Femur (tissue), 1 donor: ENCODE results near the gene FCHSD2.
A peak's percentile ranks its signal among the peaks of the same experiment; 100 is the strongest.
"Not testable (repeated sequence)": the region's sequence is repeated elsewhere in the genome, so short reads cannot be mapped to it uniquely, and the experiment has no call there.

Experiments used
- DNase-seq: peaks from one replicate; pipeline ENCODE4 v3.0.0-alpha.2; 2017

FCHSD2 gene

DNA sequence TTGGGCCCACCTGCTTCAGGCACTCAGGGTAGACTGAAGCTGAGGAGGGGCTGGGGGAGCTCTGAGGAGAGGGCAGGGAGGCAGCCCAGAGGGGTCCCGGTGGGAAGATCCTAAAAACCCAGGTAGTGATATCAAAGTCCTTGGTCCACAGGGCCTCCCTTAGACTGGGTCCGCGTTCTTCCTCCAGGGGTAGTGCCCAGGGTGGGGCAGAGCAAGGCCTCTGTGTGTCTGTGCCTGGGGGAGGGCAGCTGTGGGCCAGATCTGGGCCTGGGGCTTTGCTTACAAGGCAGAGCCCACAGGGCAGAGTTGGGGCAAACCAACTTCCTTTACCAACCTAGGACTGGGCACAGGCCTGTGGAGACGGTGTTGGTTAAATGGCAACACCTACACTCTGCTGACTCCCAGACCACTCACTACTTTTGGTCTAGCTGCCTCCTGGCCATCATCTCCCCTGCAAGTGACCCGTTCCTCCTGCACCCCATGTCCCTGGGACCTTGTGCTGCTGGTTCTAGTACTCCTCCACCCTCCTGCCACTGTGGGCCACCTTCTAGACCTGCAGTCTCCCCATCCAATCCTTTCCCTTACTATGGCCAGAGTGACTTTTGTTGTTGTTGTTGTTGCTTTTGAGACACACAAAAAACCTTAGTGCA lies 312.1 kb downstream of the FCHSD2 start:
- no peak for DNase-seq

DNA sequence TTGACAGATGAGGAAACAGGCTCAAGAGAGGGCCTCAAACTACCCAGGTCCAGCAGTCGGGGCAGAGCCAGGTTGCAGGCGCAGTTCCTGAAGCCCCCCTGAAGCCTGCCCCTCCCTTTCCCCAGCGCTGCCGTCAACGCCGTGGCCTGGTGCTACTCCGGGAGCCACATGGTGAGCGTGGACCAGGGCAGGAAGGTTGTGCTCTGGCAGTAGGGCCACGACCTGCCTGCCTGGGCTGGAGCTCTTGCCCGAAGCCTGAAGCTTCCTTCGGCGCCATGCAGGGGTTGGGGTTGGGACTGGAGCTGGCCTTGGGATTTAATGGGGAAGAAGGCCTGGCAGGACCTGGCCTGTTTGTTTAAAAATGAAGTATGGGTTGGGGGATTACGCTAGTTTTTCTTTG lies 312.9 kb downstream of the FCHSD2 start:
- no peak for DNase-seq

DNA sequence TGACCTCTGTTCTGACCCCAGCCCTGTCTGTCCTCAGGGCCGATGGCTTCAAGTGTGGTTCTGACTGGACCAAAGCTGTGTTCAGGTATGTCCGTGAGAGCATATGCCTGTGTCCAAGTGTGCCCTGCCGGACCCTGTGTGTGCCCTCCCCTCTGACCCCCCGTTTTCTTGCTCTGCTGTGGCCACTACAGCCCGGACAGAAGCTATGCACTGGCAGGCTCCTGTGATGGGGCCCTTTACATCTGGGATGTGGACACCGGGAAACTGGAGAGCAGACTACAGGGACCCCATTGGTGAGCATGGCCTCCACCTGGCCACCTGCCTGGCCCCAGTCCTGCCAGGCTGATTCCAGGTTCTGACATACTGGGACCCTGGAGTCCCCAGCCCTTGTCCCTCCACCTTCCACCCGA lies 313.4 kb downstream of the FCHSD2 start:
- DNase-seq: no peak

- DNase-seq: no peak
Observed at GRCh38 chr11:72828081-72828567, 314.0 kb downstream of the FCHSD2 start.

GRCh38 chr11:72827656-72828055 lies 314.5 kb downstream of the FCHSD2 start:
- DNase-seq: not testable (repeated sequence)

DNA sequence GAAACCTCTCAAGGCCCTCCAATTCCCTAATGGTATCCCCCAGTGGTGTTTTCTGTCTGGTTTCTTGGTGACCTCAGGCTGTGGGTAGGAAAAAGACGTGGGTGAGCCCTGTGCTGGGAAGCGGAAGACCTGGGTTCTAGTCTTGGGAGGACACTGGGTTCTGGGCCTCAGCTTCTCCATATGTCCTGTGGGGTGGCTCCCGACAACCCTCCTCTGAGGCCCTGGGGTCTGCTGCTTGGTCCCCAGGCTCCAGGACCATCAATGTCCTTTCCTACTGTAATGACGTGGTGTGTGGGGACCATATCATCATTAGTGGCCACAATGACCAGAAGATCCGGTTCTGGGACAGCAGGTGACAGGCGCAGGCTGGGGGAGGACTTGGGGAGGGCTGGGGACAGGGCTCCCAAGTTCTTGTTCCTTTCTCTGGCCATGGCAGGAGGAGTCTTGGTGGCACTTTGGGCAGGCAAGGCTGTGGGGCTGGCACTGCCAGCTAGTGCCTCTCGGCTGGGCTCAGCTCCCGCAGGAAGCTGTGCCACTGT lies 315.1 kb downstream of the FCHSD2 start:
- no peak for DNase-seq

DNA sequence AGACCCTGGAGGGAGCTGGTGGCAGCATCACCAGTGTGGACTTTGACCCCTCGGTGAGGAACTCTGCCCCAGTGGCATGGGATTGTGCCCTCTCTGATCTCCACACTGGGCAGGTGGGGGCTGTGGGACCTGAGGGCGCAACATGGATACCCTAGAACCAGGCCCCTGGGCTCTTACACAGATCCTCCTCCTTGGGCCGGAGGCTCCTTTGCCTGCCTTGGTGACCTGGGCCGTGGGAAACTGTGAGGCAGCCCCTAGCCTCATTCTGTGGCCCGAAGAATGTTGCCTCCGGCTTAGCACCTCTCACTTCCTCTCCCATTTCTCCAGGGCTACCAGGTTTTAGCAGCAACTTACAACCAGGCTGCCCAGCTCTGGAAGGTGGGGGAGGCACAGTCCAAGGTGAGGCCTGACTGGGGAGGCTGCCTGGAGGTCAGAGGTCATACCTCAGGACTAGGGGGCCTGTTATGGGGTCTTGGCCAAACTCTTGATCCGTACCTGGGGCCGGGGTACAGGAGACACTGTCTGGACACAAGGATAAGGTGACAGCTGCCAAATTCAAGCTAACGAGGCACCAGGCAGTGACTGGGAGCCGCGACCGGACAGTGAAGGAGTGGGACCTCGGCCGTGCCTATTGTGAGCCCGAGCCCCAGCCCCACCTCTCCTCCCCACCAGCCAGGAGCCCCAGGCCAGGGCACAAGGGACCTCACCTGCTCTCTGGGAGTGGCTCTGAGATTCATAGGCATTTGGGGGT lies 315.8 kb downstream of the FCHSD2 start:
- DNase-seq: no peak

- DNase-seq: no peak
Observed at GRCh38 chr11:72825661-72826060, 316.5 kb downstream of the FCHSD2 start.

DNA sequence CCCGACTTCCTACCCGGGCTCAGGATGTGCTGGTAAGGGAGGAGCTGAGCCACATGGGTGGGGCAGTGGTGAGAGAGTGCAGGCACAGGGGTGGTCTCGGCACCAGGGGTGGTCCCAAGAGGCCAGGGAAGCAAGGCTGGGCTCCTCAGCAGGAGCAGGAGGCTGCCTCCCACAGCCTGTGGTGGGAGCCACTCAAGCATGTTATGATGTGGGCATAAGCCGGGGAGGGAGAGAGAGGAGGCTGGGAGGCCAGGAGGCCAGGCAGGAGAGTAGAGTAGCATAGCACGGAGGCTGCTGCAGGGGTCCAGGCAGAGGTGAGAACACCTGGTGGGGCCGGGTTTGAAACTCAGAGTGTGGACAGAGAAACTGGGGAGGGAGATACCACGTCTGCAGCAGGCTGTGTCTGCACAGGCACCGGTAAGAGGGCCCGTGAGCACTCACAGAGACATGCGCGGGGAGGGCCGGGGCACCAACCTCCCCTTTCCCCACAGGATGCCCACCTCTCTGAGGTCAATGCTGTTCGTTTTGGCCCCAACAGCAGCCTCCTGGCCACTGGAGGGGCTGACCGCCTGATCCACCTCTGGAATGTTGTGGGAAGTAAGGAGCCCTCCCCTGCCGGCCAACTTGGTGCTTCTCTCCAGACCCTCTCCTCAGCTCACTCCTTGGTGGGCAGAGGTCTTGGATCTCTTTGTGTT lies 317.2 kb downstream of the FCHSD2 start:
- no peak for DNase-seq

DNA sequence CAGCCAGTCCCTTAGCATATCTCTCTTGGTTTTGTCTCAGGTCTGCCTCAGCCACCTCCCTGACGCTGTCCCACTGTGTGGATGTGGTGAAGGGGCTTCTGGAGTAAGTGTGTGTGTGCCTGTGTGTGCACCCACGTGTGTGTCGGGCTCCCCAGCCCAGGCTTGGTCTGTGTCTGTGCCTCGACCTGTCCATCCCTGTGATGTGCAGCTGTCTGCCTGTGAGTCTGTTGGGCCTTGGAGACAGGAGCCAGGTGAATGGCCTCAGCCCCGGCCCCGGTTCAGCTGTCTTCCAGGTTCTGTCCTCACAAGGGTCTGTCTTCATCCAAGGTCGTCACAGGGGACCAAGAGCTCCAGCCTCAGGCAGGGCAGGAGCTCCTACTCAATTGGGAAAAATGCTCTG lies 318.1 kb downstream of the FCHSD2 start:
- no peak for DNase-seq

DNA sequence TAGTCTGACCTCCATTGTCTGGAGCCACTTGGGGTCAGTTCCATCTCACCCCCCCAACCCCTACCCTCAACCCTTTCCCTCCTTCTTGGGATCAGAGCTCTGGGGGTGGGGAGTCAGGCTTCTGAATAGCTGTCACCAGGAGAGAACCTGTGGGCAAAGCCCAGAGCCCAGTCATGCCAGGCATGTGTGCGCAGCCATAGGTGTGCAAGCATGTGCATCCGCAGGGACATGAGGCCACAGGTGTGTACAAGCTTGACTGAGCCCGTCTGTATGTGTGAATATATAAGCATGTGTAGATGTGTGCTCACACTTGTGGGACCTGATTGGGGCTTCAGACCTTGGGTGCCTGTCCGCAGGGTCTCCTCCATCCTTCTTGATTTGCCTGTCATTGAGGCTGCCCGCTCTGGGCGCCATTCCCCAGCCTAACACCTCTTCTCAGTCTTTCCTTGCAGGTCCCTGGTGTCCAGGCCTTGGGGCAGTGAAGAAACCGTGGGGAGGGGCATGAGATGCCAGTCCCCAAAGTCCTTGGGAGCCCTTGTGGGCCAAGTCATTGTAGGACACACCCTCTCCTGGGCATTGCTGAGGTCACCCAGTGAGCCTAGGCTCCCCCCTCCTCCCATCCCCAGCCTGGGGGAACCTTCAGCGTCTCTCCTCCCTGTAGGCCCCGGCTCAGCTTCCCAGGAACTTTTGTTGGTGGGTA lies 318.9 kb downstream of the FCHSD2 start:
- DNase-seq: no peak

DNA sequence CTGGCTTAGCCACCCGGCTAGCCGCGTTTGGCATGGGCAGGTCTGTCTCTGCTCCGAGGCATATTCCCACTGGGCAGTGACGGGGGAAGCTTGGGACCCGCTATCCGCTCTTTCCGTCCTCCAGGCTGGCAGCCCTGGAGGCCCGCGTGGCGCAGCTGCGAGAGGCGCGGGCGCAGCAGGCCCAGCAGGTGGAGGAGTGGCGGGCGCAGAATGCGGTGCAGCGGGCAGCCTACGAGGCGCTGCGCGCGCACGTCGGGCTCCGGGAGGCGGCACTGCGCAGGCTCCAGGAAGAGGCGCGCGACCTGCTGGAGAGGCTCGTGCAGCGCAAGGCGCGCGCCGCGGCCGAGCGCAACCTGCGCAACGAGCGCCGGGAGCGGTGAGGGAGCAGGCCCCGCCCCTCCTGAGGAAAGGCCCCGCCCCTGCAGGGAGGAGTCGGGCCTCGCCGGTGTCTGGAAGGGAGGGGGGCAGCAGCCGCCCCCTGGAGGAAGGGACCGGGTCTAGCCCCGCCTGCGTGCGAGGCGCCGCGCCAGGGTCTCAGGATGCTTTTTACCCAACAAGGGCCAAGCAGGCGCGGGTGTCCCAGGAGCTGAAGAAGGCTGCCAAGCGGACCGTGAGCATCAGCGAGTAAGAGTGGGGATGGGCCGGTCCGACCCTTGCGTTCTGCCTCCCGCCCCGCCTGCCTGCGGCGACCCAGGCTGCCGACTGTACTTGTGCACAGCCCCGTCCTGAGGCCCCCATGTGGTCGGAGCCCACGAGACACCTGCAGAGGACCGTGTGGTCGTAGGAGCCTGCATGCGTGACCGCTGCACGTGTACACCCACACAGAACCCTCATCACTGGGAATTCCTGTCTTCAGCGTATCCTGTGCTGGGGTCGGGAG lies 320.0 kb downstream of the FCHSD2 start:
- peak; percentile 96 for DNase-seq

DNA sequence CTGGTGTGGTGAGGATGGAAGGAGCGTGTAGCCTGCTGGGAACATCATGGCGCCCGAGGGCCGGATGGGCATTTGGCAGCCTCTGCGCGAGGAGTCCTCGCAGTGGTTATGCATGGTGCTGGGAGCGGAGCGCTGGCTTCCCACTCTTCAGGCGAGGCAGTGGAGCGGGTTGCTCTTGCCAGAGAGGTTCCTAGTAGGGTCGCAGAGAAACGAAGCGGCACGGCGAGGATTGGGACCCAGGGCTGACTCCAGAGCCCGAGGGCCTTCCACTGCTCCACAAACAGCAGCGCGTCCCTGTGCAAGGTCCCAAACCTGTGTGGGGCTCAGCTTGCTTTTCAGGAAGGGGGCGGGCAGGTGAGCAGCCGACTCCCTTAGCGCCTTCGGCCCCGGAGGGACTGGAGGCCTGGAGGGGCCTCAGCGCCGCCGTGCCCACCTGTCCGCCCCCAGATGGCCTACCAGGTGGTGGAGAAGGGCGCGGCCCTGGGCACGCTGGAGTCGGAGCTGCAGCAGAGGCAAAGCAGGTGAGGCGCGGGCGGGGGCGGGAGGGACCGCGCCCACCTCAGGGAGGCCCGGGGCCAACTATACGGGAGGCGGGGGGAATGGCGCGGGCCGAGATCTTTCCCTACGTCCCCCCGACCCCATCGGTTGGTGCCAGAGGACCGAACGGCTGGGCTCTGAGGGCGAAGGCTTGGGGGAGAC lies 320.7 kb downstream of the FCHSD2 start:
- peak; percentile 40 for DNase-seq

DNA sequence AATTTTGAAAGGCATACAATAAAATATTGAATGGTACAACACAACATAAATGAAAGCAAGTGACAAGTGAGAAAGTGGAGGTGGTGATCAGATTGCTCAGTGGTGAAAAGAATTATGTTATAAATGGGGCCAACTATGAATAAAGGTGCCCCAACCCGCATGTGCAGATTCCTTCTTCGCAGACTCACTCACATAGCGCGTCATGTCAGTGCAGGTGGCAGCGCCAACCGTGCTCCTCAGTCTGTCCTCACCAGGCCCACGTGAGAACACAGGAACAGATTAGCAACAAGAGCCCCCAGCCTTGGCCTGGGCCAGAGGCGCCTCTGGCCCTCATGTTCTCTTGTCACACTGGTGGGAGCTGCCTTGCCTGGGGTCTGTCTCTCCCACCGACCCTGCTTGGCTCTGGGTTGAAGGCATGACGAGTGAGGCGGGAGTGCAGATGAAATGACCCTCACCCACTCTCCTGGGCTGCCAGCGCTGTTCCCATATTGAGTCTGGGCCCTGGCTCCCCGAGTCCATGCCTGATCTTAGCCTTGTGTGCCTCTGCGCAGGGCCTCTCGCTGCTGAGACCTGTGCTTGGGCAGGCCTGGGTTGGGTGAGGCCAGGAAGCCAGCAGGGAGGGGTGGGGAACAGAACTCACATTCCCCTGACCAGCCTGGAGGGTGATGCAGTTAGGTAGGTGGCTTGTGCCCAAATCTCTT lies 321.5 kb downstream of the FCHSD2 start:
- DNase-seq: no peak

GRCh38 chr11:72818971-72819370 lies 323.1 kb downstream of the FCHSD2 start:
- no peak for DNase-seq

GRCh38 chr11:72817966-72818365 lies 324.2 kb downstream of the FCHSD2 start:
- DNase-seq: no peak

DNA sequence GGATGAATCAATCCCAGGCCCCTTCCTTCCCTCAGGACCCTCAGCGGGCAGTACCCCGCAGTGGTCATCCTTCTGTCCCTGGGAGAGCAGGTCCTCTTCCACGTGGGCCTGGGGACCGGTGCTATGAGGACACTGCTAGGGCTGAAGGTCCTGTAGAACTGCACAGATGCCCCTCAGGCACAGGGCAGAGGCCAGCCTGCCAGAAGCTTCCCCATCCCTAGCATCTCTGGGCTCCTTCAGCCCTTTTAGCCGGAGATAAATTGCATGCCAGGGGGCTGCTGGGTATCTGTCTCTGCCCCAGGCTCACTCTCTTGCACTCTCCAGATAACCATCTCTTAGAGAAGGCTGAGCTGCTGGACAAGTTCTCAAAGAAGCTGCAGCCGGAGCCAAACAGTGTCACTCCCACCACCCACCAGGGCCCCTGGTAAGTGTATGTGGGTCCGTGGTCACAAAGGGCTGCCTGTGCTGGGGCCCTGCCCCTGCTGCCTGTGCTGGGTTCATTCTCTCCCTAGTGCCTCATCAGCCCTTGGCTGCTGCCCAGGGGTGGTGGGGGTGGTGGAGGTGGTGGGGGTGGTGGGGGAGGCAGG lies 325.6 kb downstream of the FCHSD2 start:
- DNase-seq: no peak

- DNase-seq: no peak
Observed at GRCh38 chr11:72815110-72815618, 327.0 kb downstream of the FCHSD2 start.

GRCh38 chr11:72814286-72815109 lies 327.6 kb downstream of the FCHSD2 start, which contains the start of gene ATG16L2:
TSS of gene ATG16L2 (plus strand) at chr11:72814411. CDS start at chr11:72814446, 35 bp downstream.
- DNase-seq: peak; percentile 92
